ENCODE measurements around the gene REM2. TPM values are rescaled to one million over a fixed set of nuclear protein-coding genes. Genes with fewer than 3 reads are reported as not detected.
A peak's percentile ranks its signal among the peaks of the same experiment; 100 is the strongest.

The REM2 gene
- total RNA-seq, 1 experiment from 2014 or later = not detected

GRCh38 chr14:22928237-22929103 is 45.4 kb downstream of the REM2 start:
- peaks cover 12% of the 10 kb centered on the region for H3K36me3 ChIP-seq
- no peak for DNase-seq
- H3K9me3 ChIP-seq = no peaks in the 10 kb centered on the region
- H3K4me3 ChIP-seq = peak overlapping the region; percentile 89
- H3K27me3 ChIP-seq = no peaks in the 10 kb centered on the region

GRCh38 chr14:22929104-22929960 is 46.3 kb downstream of the REM2 start, which contains the start of gene PRMT5:
Gene PRMT5 (minus strand): TSS chr14:22929376. CDS start chr14:22929361, 15 bp downstream.
- H3K9me3 ChIP-seq = no peaks in the 10 kb centered on the region
- H3K36me3 ChIP-seq = peaks cover 12% of the 10 kb centered on the region
- H3K4me3 ChIP-seq = peak within 1 kb of the TSS; percentile 89
- peak; percentile 98 for DNase-seq
- H3K27me3 ChIP-seq = no peaks in the 10 kb centered on the region

GRCh38 chr14:22929961-22930364 is 46.9 kb downstream of the REM2 start:
- Histone ChIP-seq H3K27me3 (no peaks in the 10 kb centered on the region), H3K9me3 (no peaks in the 10 kb centered on the region), H3K4me3 (peak overlapping the region; percentile 89), H3K36me3 (peaks cover 7% of the 10 kb centered on the region)
- DNase-seq = no peak

GRCh38 chr14:22932146-22932545 is 49.1 kb downstream of the REM2 start:
- no peak overlapping the region for H3K4me3 ChIP-seq

GRCh38 chr14:22935156-22935555 is 52.1 kb downstream of the REM2 start:
- no peak for DNase-seq
- Histone ChIP-seq H3K36me3 (no peaks in the 10 kb centered on the region), H3K9me3 (no peaks in the 10 kb centered on the region), H3K4me3 (no peak overlapping the region), H3K27me3 (no peaks in the 10 kb centered on the region)

More at GRCh38 chr14:22932146-22932545, 49.1 kb downstream of the REM2 start:
- H3K36me3 ChIP-seq = no peaks in the 10 kb centered on the region
- H3K9me3 ChIP-seq = no peaks in the 10 kb centered on the region
- no peak for DNase-seq
- no peaks in the 10 kb centered on the region for H3K27me3 ChIP-seq

Other genes with a start within 250 kb of the REM2 start
- not detected in 2 replicates for gene OR6J1, start 238.9 kb upstream of the REM2 start, total RNA-seq (2014; rRNA removed; shearing (Covaris generic); ENCODE audit: low replicate concordance)
- 47.3 and 67.5 TPM in 2 replicates for gene OXA1L, start 116.5 kb upstream of the REM2 start, total RNA-seq (2014; rRNA removed; shearing (Covaris generic); ENCODE audit: low replicate concordance)
- gene SLC7A7, start 67.8 kb upstream of the REM2 start, total RNA-seq (2014; rRNA removed; shearing (Covaris generic); ENCODE audit: low replicate concordance) = 4.0 TPM in 1 of 2 replicates, not detected in the other
- 22.1 and 92.8 TPM in 2 replicates for gene MRPL52, start 53.3 kb upstream of the REM2 start, total RNA-seq (2014; rRNA removed; shearing (Covaris generic); ENCODE audit: low replicate concordance)
- gene MMP14, start 46.6 kb upstream of the REM2 start, total RNA-seq (2014; rRNA removed; shearing (Covaris generic); ENCODE audit: low replicate concordance) = 85.2 and 124 TPM in 2 replicates
- 6.4 and 21.9 TPM in 2 replicates for gene LRP10, start 11.5 kb upstream of the REM2 start, total RNA-seq (2014; rRNA removed; shearing (Covaris generic); ENCODE audit: low replicate concordance)
- 25.4 and 27.8 TPM in 2 replicates for gene RBM23, start 35.9 kb downstream of the REM2 start, total RNA-seq (2014; rRNA removed; shearing (Covaris generic); ENCODE audit: low replicate concordance)
- 99.2 and 100 TPM in 2 replicates for gene PRMT5, start 46.2 kb downstream of the REM2 start, total RNA-seq (2014; rRNA removed; shearing (Covaris generic); ENCODE audit: low replicate concordance)
- 41.3 and 76.1 TPM in 2 replicates for gene HAUS4, start 73.9 kb downstream of the REM2 start, total RNA-seq (2014; rRNA removed; shearing (Covaris generic); ENCODE audit: low replicate concordance)
- gene AJUBA, start 99.3 kb downstream of the REM2 start, total RNA-seq (2014; rRNA removed; shearing (Covaris generic); ENCODE audit: low replicate concordance) = 60.8 and 69.6 TPM in 2 replicates
- gene C14orf93, start 126.9 kb downstream of the REM2 start, total RNA-seq (2014; rRNA removed; shearing (Covaris generic); ENCODE audit: low replicate concordance) = 3.7 and 12.3 TPM in 2 replicates
- 170 and 273 TPM in 2 replicates for gene PSMB5, start 151.7 kb downstream of the REM2 start, total RNA-seq (2014; rRNA removed; shearing (Covaris generic); ENCODE audit: low replicate concordance)
- gene PSMB11, start 159.0 kb downstream of the REM2 start, total RNA-seq (2014; rRNA removed; shearing (Covaris generic); ENCODE audit: low replicate concordance) = not detected in 2 replicates
- 1.4 and 1.9 TPM in 2 replicates for gene CDH24, start 174.3 kb downstream of the REM2 start, total RNA-seq (2014; rRNA removed; shearing (Covaris generic); ENCODE audit: low replicate concordance)
- 39.7 and 52.2 TPM in 2 replicates for gene ACIN1, start 211.9 kb downstream of the REM2 start, total RNA-seq (2014; rRNA removed; shearing (Covaris generic); ENCODE audit: low replicate concordance)
- 9.6 and 22.8 TPM in 2 replicates for gene C14orf119, start 212.3 kb downstream of the REM2 start, total RNA-seq (2014; rRNA removed; shearing (Covaris generic); ENCODE audit: low replicate concordance)
- gene CIROP, start 221.8 kb downstream of the REM2 start, total RNA-seq (2014; rRNA removed; shearing (Covaris generic); ENCODE audit: low replicate concordance) = not detected in 2 replicates
- gene CEBPE, start 236.0 kb downstream of the REM2 start, total RNA-seq (2014; rRNA removed; shearing (Covaris generic); ENCODE audit: low replicate concordance) = not detected in 2 replicates

Measured in MG63 (cell line).